NCI-H1417 treated with DMSO at 0.1 percent for 48 hours (cell line): Measurements from ENCODE around the gene USP25.

Experiments
- DNase-seq: peaks from one replicate; lab custom pipeline; 2025; lab: John Stamatoyannopoulos, UW

The USP25 gene

DNA sequence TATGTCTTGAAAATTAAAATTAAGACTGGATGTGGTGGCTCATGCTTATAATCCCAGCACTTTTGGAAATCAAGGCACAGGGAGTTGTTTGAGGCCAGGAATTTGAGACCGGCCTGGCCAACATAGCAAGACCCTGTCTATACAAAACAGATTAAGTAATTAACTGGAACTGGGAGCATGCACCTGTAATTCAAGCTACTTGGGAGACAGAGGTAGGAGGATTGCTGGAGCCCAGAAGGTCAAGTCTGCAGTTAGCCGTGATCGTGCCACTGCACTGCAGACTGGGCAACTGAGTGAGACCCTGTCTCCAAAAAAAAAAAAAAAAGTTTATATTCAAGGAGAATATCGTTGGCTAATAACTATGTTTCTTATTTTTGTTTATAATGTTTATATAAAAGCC, 139.2 kb downstream of the USP25 start:
- no peak for DNase-seq

DNA sequence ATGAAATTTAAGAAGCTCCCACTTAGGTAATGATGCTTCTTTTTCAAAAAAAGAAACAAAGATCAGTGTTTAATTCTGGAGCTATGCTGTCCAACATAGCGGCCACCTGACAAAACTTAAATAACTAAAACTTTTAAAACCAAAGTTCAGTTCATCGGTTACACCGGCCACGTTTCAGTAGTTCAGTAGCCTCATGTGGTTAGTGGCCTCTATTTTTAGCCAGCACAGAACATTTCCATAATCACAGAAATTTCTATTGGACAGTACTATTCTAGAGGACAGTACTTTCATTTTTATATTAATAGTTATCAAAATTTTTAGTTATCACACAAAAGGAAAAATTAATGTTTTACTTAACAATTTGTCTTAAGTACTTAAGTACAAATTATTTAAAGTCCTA, 141.0 kb downstream of the USP25 start:
- DNase-seq = no peak

DNA sequence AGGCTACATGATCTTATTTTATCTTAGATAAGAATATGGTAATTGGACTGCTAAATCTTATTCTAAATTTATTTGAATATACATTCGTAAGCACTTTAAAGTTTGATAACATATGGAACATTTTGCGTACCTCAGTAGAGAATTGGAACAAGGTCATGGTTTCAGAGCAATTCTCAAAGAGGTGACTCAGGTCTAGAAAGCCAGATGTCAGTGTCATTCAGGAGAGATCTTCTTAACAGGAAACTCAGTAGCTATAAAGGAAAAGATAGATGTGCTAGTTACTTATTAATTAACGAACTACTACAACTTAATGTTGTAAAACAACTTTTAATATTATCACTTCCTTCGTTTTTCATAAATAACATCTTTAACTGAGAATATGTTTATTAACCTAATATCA, 142.5 kb downstream of the USP25 start:
- DNase-seq = no peak

DNA sequence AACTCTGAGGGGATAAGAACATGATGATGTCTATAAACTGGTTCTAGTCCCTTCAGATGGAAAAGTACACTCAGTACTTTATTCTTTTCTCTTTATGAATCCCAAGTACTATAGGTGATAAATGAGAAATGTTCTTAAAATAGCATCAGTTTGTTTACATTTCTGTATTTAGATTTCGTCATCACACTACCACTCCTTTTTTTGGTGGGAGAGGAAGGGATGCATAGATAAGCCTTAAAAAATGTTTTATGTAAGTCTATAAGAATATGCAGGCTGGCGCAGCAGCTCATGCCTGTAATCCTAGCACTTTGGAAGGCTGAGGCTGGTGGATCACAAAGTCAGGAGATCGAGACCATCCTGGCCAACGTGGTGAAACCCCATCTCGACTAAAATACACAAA, 144.8 kb downstream of the USP25 start:
- no peak for DNase-seq

DNA sequence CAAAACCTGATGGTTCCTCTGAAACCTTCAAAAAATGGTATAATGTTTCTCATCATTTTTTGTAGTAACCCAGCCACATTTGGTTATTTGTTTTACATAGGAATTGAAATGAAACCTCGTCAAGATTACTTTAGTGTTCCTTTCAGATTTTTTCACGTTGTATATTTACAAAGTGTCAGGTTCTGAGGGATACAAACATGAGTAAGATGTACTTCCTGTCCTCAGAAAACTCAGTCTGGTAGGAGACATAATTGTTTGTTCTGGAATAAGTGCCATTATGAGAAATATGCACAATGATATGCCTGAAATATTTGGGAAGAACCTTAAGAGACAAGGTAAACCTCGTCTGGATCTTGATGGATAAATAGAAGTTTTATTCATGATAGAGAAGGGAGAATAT, 145.5 kb downstream of the USP25 start:
- no peak for DNase-seq

DNA sequence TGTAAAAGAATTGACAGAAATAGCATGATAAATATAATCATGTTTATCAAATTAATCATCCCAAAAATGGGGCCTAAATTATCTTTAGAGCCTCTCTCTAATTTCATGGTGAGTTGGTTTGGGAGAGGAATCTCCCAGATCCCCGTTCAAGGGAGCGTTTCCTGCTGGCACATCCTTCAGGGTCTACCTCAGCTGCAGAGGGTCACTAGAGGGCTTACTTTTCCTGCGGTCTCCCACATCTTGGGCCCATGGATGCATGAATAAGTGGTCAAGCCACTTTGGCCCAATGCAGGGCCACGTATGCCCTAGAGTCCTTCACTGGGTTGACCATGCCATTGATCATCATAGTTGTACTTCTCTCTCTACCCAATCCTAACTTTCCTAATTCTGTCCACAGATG, 164.1 kb downstream of the USP25 start:
- DNase-seq = no peak

DNA sequence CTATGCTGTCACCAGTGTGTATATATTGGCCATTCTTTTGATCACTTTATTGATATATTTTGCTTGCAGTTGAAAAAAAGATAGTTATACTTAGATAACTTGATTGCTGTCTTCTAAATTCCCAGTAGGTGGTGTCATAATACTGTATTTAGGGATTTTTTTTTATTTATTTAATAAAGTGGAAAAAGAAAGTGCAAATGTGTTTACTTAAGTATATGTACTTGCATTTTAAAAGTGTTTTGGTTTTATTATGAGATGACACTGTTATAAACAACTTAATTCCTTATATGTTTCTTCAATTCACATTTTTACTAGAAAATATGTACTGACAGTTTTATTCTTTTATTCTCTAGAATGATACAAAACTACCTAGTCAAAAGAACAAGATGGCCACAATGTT, 164.8 kb downstream of the USP25 start:
- DNase-seq = no peak

DNA sequence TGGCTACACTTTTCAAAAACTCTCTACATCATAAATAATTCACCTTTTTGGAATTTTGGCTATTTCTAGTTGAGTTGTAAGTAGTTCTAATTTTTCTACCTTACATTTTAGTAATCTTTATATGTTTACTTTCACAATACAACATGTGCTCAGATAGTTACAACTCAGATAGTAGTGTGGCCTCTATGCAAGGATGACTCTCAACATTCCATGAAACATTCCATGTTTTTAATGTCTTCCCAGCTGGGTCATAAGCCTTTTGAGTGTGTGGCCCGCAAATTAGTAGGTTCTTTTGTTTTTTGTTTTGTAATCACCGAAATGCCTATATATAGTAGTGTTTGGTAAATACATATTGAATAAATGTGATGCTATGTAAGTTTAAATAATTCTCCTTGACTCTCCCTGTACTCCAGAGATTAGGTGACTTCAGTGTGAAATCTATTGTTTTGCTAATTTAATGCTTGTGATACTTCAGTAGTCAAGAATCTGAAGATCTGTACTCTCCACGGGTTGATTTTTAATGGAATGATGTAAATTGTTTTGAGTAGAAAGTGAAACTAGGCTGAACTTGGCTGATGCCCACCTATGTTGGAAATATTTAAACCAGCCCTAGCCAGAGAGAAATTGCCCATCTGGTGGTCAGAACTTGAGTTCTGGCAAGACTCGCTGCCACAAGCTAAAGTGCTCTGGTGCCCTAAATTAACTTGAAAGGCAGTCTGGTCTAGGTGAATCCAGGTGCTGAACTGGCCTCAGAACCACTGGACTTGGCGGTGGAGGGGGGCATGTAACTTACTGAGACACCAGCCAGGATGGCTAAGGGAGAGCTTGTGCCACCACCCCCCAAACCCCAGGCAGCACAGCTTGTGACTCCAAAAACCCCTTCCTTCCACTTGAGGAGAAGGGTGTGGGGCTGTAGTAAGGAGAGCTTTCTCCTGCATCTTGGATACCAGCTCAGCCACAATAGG, 165.6 kb downstream of the USP25 start:
- DNase-seq = no peak

DNA sequence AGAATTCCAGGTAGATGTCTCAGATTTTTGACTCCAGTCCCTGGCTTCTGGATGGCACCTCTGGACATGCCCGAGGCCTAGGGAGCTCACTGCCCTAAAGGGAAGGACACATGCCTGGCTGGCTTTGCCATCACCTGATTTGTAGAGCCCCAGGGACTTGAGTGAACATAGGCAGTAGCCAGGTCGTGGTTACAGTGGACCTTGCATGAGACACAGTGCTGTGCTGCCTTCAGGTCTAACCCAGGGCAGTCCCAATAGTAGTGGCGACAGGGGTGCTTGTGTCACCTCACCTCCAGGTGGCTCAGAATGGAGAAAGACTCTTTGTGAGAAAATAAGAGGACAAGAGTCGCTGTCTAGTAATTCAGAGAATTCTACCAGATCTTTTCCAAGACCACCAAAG, 166.7 kb downstream of the USP25 start:
- no peak for DNase-seq

DNA sequence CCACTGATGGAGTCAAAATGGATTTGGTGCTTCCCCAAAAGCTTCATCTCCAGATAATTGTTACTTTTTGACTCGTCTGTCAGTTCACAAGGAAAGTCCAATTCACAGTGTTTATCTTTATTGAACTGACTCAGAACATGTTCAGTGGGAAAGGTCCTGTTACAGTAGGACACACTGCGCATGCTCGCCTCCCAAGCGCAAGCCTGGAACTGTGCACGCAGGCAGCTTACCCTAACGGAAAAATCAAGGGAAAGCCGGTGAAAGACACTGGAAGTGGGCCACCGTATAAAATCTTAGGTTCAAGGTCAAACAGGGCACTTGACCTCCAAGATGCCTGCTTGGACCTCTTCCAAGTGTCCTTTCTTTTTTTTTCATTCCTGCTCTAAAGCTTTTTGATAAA, 174.6 kb downstream of the USP25 start:
- DNase-seq = no peak

DNA sequence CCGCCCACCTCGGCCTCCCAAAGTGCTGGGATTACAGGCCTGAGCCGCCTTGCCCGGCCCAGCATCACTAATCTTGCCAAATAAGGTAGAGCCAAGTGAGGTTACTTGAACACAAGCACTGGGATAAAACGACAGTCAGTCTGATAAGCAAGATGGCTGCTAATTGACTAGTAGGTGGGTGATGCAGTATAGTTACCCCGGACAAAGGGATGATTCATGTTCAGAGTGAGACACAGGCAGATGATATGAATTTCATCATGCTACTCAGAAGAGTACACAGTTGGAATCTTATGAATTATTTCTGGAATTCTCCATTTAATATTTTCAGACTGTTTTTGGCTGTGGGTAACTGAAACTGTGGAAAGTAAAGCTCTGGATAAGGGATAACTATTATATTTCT, 178.4 kb downstream of the USP25 start:
- DNase-seq = no peak

DNA sequence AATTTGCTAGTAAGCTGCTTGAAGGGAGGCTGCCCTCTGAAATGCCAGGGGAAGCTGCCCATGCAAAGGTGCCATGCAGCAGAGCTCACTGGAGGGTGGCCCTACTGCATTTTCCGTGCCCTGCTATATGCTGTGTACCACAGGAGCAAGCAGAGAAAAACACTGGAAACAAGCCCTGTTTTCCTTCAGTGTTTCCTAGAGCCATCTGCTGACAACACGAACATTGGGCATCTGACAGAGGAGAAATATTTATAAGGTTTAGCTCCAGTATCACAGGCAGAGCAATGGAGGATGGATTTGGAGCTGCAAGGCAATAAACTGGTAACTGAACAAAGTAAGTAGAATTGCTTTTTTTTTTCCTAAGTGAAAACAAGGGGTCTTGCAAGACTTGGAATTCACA, 198.4 kb downstream of the USP25 start:
- DNase-seq = no peak

DNA sequence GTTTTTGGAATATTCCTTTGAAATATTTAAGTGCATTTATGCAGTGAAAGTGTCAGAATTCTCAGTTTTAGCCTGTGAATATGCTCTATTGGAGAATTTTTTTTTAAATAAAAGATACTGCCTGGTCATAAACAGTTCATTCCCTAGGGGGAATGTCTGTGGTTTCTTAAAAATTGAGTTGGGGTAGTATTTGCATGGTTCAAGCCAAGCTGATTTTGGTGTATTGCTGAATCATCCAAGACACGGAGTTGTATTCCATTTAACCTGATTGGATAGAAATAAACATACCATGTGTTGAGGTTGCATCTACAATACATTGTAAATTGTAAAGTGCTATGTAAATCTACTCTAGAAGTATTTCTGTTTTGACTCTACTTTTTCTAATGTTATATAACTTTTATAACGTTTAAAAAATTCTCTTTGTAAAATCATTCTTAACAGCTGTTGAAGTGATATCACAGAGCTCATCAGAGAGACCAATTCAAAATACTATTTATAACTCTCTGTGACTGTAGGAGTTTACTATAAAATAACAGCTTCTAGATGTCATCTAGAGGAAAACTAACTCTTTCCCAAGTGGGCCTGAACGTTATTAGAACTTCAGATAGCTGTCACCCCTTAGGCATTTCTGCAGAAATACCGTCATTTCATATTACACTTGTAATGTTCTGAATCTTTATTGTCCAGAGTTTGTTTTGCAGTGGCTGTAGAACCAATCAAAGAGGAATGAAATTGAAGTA, 199.1 kb downstream of the USP25 start:
- DNase-seq = no peak

DNA sequence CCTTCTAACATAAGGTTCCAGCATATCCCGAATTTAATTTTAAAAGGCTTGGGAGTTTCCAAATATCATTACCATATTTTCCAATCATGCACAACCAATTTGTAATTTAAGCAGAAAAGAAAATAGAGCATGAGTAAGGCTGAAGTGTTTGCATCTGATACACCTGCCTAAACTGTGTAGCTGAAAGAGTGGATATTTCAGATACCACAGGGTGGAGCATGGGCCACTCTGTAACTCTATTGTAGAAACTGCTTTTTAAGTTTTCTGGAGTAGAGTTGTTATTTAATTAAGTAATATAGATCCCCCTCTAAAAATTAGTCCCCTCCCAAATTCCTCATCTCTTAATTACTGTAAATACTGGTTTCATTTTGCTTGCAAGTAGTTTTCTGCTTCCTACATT, 199.8 kb downstream of the USP25 start:
- DNase-seq = no peak
